Muscle of back (tissue), 13 donors: Measurements from ENCODE around the gene SMARCC1. TPM values are rescaled to one million over a fixed set of nuclear protein-coding genes. Genes with fewer than 3 reads are reported as not detected.
A peak's percentile ranks its signal among the peaks of the same experiment; 100 is the strongest.
"Not testable (repeated sequence)": the region's sequence is repeated elsewhere in the genome, so short reads cannot be mapped to it uniquely, and the experiment has no call there.

ENCODE experiments used
- DNase-seq, 3 donors: peaks; one replicate each; pipeline versions ENCODE4 v3.0.0 to v3.0.0-alpha.2; 2013
- long read RNA-seq, 9 donors: transcript quantifications; one replicate each; lab custom pipeline, GENCODE V29; 2026
- polyA plus RNA-seq, 10 donors: library from polyadenylated mRNA; unstranded; fragments of 120-200 nt; gene quantifications; one replicate each; pipeline ENCODE4 v1.2.1, GENCODE V29; 2013; ENCODE audit not compliant: insufficient read length in 10 of 10

The SMARCC1 gene
- polyA plus RNA-seq: 10 to 100 TPM; 46.5 to 78.4 (median 58.4) TPM
- long read RNA-seq, donor 1, partial matches to known transcripts: 0 of 1 reads
- long read RNA-seq, donor 1, other reads (novel, unspliced or antisense): 0 of 1 reads
- long read RNA-seq, donor 2, full-length matches to known transcripts: 1 of 11 reads
- long read RNA-seq, donor 2, partial matches to known transcripts: 10 of 11 reads
- long read RNA-seq, donor 2, other reads (novel, unspliced or antisense): 0 of 11 reads
- long read RNA-seq, donor 3: 0 reads
- long read RNA-seq, donor 4: 0 reads
- long read RNA-seq, donor 5, partial matches to known transcripts: 19 of 19 reads
- long read RNA-seq, donor 5, other reads (novel, unspliced or antisense): 0 of 19 reads
- long read RNA-seq, donor 6, partial matches to known transcripts: 23 of 23 reads
- long read RNA-seq, donor 6, other reads (novel, unspliced or antisense): 0 of 23 reads
- long read RNA-seq, donor 7, partial matches to known transcripts: 10 of 10 reads
- long read RNA-seq, donor 7, other reads (novel, unspliced or antisense): 0 of 10 reads
- long read RNA-seq, donor 8, full-length matches to known transcripts: 1 of 18 reads
- long read RNA-seq, donor 8, partial matches to known transcripts: 17 of 18 reads
- long read RNA-seq, donor 8, other reads (novel, unspliced or antisense): 0 of 18 reads
- long read RNA-seq, donor 9: 0 reads

DNA sequence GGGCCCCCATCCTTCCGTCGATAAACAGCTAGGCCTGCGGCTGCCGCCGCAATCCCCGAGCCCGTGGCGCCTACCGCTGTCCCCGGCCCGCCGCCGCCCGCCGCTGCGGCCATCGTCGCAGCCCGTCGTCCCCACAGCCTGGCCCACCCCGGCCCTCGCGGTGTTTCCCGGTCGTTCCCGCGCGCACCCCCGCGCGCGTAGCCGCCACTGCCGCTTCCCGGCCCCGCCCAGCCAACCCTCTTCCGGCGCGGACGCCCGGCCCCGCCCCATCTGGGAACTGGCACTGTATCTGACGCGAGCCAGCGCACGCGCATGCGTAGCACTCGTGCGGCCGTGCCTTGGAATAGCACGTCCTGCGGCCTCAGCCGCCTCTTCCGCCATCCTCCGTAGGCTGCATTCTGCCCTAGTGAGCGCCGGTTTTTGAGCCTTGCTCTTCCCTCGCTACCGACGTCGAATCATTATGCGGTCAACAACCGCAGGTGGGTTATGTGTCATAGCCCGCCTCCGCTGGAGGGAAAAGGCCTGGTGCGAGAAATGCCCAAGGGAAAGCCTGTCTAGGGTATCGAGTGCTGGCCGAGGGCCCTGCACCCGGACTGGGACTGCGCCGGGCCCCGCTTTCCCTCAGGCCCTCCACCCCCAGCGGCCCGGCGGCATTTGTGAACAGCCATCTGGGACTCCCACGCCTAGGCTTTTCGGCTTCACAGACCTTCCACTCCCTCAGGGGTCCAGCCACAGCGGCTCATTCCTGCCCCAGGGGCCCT lies at the start of gene SMARCC1:
SMARCC1 (minus strand) TSS at position 209 of the 761 bp plus-strand sequence; CDS start at position 113, 96 bp downstream.
- DNase-seq: peak; percentile 97 to 99 (median 99)

DNA sequence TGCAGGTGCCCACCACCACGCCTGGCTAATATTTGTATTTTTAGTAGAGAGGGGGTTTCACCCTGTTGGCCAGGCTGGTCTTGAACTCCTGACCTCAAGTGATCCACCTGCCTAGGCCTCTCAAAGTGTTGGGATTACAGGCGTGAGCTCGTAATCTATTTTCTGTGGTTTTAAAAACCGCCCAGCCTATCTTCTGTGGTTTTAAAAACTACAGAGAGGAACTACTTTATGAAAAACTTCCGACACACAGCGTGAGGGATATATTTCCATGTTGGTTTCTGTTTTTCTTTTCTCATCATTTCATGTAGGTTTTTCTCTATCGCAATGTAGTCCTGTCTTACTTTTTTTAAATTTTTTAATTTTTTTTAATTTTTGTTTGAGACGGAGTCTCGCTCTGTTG lies 47.8 kb upstream of the SMARCC1 start:
- not testable (repeated sequence) for DNase-seq

- no peak for DNase-seq
Observed at GRCh38 chr3:47825590-47825989, 43.9 kb upstream of the SMARCC1 start.

- peak; percentile 79 to 93 (median 87) for DNase-seq
Observed at GRCh38 chr3:47824541-47825473, 43.1 kb upstream of the SMARCC1 start.

DNA sequence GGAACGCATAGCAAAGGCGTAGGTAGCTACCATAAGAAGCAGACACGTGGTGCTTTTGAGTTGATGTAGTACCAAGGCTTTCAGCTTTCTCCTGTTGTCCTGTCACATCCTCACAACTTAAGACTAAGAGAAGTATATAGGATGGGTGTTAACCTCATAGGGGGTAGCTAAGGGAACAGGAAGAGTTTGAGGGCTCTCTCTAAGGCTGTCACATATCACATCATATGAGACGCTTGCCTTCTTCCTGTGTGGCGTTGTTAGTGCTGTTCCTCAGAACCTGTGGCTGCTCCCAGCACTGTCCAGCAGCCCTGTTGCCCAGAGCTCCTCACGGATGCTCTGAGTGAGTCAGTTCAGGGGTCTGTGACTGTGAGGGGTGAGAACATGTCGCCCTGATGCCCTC lies 35.9 kb upstream of the SMARCC1 start:
- no peak for DNase-seq

GRCh38 chr3:47813551-47814177 lies 32.0 kb upstream of the SMARCC1 start:
- no peak for DNase-seq

DNA sequence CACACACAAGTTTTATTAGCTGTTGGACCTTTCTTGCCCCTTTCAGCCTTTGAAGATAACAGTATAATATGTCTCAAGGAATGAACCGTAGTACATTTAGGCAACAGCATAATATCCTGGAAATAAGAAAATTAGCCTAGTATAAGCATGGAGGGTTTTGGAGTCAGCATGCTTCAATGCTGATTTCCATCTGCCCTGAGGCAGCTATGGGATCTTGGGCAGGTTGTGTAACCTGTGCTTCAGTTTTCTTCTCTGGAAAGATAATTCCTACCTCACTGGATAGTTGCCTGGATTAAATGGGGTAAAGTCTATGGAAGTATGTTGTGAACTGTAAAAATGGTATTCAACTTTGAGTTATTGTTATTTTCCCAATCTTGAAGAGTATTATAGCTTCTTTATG lies 22.9 kb upstream of the SMARCC1 start:
- DNase-seq: no peak

DNA sequence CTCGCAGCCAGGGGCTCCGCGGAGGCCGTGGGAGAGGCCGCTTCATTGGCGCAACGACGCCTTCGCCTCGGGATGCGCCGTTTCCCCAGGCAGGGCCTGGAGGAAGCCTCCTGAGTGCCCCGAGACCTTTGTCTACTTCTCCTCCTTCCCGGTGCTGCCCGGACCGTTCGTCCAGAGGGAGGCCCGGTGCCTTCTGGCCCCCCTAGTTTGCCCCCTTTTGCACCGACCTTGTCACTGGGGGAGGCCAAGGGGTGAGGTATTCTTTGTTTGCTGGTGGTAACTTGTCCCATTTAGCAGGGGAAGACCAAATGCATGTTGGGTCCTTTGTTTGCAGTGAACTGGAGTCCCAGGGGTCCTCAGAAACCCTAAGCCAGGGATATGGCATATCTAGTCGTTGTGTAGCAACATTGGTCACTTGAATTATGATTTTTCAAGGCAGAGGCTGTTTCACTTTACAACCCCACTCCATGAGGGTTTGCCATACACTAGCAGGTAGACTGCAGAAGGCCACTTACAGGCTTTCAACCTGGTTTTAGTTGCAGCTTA lies 21.9 kb upstream of the SMARCC1 start:
- no peak for DNase-seq

- peak; percentile 81 to 97 (median 92) for DNase-seq
Observed at GRCh38 chr3:47802734-47803479, 21.2 kb upstream of the SMARCC1 start, which contains the start of gene DHX30. Gene DHX30, plus strand, starts transcription at chr3:47803138. Its CDS starts 7,546 bp downstream, at chr3:47810684.

DNA sequence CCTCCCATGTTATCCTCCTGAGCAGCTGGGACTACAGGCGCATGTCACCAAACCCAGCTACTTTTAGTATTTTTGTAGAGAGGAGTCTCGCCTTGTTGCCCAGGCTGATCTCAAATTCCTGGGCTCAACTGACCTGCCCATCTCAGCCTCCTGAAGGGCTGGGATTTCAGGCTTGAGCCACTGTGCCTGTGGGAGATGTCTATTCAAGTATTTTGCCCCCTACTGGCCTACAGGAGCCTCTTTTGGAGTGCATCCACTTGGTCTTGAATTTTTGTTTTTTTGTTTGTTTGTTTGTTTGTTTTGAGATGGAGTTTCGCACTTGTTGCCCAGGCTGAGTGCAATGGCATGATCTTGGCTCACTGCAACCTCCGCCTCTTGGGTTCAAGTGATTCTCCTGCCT lies 18.0 kb upstream of the SMARCC1 start:
- no peak for DNase-seq

- DNase-seq: no peak
Observed at GRCh38 chr3:47794544-47794943, 12.9 kb upstream of the SMARCC1 start.

GRCh38 chr3:47792699-47793098 lies 11.0 kb upstream of the SMARCC1 start:
- DNase-seq: no peak

DNA sequence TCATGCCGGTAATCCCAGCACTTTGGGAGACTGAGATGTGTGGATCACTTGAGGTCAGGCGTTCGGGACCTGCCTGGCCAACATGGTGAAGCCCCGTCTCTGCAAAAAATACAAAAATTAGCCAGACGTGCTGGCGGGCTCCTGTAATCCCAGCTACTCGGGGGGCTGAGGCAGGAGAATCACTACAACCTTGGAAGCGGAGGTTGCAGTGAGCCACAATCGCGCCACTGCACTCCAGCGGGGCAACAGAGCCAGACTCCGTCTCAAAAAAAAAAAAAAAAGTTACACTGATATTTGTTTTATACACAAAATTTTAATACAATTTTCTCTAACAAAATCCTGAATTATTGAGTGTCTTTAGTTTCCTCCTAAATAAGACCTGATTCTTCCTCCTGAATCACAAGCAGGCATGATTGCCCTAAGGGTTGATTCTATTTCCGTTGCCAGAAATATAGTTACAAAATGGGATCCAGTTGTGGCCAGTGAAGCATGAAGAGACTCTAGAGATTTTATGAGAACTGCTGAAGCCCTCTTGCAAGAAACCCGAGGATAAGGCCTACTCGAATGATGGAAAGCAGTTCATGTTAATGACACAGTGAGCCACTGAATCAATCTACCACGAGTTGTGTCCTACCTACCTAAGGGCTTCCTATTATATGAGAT lies 9.6 kb upstream of the SMARCC1 start:
- no peak for DNase-seq

- no peak for DNase-seq
Observed at GRCh38 chr3:47783673-47784072, 2.0 kb upstream of the SMARCC1 start.

DNA sequence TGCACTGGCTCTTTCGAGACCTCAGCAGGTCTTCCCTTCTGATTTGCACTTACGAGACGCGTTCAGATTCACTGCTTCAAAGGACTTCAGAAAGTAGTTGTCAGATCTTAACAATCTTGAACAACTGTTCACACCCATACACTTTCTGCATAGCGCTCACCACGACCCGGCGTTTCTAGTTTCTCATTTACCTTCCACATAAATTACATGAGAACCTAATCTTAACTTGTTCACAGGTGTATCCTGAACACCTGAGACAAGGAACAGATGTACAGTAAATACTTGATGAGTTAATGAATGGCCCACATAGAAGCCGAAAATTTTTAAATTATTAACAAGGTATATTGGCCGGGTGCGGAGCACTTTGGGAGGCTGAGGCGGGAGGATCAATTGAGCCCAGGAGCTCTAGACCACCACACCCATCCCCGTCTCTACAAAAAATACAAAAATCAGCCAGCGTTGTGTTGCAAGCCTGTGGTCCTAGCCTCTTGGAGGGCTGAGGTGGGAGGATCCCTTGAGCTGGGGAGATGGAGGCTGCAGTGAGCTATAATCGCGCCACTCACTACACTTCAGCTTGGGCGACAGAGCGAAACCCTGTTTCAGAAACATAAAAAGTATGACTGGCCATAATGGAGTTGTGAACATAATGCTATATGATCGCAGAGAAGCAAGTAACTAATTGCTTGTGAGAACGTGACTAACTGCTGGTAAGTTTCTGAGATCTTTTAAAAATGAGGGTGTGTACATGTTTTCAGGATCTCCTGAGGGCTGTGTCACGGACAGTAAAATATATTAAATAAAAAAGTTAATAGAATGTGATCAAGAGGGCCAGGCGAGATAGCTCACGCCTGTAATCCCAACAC lies 984 bp upstream of the SMARCC1 start:
- DNase-seq: no peak

GRCh38 chr3:47780741-47781684 lies 680 bp downstream of the SMARCC1 start:
- DNase-seq: peak; percentile 35 to 83 (median 61)

- no peak for DNase-seq
Observed at GRCh38 chr3:47778746-47779145, 2.9 kb downstream of the SMARCC1 start.
